ENCODE data around the gene ALAS1.
"Not testable (repeated sequence)": the region's sequence is repeated elsewhere in the genome, so short reads cannot be mapped to it uniquely, and the experiment has no call there.

Gene ALAS1

DNA sequence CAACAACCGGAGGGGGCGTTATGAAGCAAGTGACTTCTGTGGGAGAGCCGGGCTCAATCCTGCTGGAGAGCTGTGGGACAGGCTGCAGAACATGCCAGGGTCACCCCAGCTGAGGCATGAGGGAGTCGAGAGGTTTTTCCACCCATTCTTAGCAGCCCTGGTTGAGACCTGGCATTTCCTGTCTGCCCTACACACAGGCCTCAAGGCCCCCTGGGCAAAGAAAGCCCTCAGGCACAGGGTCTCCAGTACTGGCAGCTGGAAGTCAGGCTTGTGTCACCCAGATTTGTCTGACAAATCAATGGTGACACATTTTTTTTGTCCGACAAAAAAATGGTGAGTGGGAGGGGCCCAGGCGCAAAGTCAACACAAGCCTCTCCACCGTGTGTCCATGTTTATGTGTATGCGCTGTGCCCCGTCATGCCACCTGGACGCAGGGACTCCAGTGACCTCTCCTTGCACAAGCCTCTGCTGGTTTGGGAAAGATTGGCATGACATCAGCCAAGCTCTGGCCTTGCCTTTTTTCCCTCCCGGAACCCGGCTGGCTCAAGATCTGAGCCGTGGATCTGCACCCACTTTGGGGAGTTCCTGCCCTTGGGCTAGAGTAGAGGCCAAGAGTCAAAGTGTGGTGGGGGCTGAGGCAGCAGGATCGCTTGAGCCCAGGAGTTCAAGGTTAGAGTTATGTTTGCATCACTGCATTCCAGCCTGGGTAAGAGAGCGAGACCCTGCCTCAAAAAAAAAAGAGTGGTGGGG, 20.8 kb upstream of the ALAS1 start:
- no peak for DNase-seq (ENCODE audit: low read depth in 2 of 2)
- TF ChIP-seq, protein P1, sequence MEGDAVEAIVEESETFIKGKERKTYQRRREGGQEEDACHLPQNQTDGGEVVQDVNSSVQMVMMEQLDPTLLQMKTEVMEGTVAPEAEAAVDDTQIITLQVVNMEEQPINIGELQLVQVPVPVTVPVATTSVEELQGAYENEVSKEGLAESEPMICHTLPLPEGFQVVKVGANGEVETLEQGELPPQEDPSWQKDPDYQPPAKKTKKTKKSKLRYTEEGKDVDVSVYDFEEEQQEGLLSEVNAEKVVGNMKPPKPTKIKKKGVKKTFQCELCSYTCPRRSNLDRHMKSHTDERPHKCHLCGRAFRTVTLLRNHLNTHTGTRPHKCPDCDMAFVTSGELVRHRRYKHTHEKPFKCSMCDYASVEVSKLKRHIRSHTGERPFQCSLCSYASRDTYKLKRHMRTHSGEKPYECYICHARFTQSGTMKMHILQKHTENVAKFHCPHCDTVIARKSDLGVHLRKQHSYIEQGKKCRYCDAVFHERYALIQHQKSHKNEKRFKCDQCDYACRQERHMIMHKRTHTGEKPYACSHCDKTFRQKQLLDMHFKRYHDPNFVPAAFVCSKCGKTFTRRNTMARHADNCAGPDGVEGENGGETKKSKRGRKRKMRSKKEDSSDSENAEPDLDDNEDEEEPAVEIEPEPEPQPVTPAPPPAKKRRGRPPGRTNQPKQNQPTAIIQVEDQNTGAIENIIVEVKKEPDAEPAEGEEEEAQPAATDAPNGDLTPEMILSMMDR (IDR thresholded peaks at IDR 0.05; ENCODE audit: low read depth, low read length): no peak
- H3K4me3 ChIP-seq (replicated peaks in 1 of 2; ENCODE audit: low read depth in 2 of 2, low read length in 2 of 2): no peak overlapping the region

DNA sequence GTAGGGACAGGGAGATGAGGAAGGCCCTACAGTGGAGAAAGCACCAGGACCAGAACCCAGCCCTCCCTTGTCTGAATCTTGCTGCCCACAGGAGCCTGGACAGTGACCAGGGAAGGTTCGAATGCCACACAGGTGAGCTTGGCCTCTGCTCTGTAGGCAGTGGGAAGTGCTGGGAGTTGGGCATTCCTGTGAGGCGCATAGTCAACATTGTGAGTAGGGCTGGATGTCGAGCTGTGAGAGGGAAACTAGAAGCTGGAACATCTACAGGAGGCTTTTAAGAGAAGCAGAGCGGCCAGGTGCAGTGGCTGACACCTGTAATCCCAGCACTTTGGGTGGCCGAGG, 20.3 kb upstream of the ALAS1 start:
- DNase-seq (ENCODE audit: low read depth in 2 of 2): no peak
- no peak overlapping the region for H3K4me3 ChIP-seq (replicated peaks in 1 of 2; ENCODE audit: low read depth in 2 of 2, low read length in 2 of 2)
- TF ChIP-seq, protein P1 (IDR thresholded peaks at IDR 0.05; ENCODE audit: low read depth, low read length): no peak

DNA sequence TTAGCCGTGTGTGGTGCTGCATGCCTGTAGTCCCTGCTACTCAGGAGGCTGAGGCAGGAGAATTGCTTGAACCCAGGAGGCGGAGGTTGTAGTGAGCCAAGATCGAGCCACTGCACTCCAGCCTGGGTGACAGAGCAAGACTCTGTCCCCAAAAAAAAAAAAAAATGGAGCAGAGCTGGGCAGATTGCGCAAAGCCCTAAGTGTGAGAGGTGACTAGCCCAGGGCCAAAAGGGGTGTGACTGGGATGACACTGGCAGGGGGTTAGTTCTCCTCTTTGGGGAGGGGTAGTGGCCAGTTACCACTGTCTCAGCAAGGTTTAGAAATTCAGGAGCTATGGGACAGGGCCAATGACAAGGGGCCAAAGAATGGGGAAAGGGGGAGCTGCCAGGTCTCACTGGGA, 19.8 kb upstream of the ALAS1 start:
- DNase-seq (ENCODE audit: low read depth in 2 of 2); H3K4me3 ChIP-seq (replicated peaks in 1 of 2; ENCODE audit: low read depth in 2 of 2, low read length in 2 of 2): not testable (repeated sequence)

DNA sequence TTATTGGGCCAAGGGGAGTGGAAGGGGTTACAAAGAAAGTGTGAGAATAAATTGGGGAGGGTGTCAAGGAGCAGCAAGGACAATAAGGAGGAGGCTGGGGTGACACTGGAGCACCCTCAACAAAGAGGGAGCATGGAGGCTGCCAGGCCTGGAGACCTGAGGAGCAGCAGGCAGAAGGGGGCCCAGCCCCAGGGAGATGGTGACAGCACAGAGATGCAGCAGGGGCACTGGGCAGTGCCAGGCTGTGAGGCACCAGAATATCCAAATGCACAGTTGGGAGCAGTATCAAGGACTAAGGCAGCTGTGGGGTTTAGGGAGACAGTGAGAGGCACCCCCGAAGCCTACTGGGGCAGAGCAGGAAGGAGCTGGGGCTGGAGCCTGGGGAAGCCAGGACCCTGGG, 19.4 kb upstream of the ALAS1 start:
- no peak overlapping the region for H3K4me3 ChIP-seq (replicated peaks in 1 of 2; ENCODE audit: low read depth in 2 of 2, low read length in 2 of 2)

DNA sequence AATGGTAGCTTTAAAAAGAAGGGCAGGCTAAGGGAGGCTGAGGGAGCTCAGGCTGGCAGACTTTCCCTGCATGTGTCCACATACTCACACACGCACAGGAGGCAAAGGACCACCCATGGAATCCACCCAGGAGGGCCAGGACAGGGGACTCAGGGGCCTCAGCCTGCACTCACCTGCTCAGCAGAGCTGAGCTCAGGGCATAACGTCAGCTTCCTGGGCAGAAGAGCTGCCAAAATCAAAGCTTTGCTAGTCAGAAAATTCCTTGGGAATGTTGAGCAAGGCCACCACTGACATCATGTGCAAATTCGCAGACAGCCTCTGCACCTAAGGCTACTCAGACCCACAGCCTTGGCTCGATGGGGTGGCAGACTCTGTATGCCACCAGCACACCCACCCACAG, 16.4 kb upstream of the ALAS1 start:
- H3K4me3 ChIP-seq (replicated peaks in 1 of 2; ENCODE audit: low read depth in 2 of 2, low read length in 2 of 2): no peak overlapping the region
- TF ChIP-seq, protein P1 (IDR thresholded peaks at IDR 0.05; ENCODE audit: low read depth, low read length): no peak
- peak; percentile 66 to 75 for DNase-seq (ENCODE audit: low read depth in 2 of 2)

More for the DNA sequence above, 19.4 kb upstream of the ALAS1 start:
- TF ChIP-seq, protein P1 (IDR thresholded peaks at IDR 0.05; ENCODE audit: low read depth, low read length): no peak
- DNase-seq (ENCODE audit: low read depth in 2 of 2): no peak

DNA sequence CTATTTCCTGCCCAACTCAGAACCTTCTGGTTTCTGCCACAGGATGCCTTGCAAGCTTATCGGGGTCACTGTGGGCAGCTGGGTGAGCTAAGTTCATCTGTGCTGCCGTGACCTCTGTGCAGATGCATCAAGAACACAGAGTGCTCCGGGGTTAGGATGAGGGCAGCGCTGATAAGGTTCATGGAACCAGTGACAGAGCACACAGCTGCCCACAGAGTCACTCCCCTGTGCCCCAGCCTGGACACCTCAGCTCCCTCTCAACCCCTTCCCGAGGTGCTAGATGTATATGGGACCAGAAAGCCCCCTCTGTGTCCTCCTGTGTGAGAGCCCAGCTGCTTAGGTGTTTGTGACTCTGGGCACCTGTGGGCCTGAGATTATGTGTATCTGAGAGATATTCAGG, 15.8 kb upstream of the ALAS1 start:
- TF ChIP-seq, protein P1 (IDR thresholded peaks at IDR 0.05; ENCODE audit: low read depth, low read length): no peak
- DNase-seq (ENCODE audit: low read depth in 2 of 2): no peak
- H3K4me3 ChIP-seq (replicated peaks in 1 of 2; ENCODE audit: low read depth in 2 of 2, low read length in 2 of 2): no peak overlapping the region

DNA sequence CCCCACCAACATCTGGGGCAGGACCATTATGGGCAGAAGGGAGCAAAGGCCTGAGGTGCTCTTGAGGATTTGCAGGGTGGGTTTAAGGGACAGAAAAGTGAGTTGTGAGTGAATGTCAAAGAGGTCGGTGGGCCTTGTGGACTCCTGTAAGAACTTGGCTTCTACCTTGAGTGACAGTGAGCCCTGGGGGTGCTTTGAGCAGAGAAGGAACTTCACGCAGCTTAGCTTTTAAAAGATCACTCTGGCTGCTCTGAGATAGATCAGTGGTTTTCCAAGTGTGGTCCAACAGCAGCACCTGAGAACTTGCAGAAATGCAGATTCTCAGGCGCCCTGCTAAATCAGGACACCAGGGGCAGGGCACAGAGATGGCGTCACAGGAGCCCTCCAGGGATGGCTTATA, 15.3 kb upstream of the ALAS1 start:
- no peak overlapping the region for H3K4me3 ChIP-seq (replicated peaks in 1 of 2; ENCODE audit: low read depth in 2 of 2, low read length in 2 of 2)
- TF ChIP-seq, protein P1 (IDR thresholded peaks at IDR 0.05; ENCODE audit: low read depth, low read length): no peak
- DNase-seq (ENCODE audit: low read depth in 2 of 2): no peak

All from cardiac fibroblast (primary cell).